LNCAP (cell line): ENCODE results near the gene GAPT.

Source experiments
- CTCF ChIP-seq: fragments of 450-650 bp; IDR thresholded peaks from 2 replicates; pipeline ENCODE4 v1.5.1; 2017; ENCODE audit warnings: mild to moderate bottlenecking

GAPT gene

GRCh38 chr5:58486290-58486689, 4.9 kb upstream of the GAPT start:
- TF ChIP-seq CTCF: no peak

GRCh38 chr5:58490402-58491050, 709 bp upstream of the GAPT start:
- TF ChIP-seq CTCF: no peak

GRCh38 chr5:58493141-58493540, 1.9 kb downstream of the GAPT start:
- TF ChIP-seq CTCF: no peak

- peak; percentile 46; the same call in 1 of the 2 replicates for TF ChIP-seq CTCF
Observed at GRCh38 chr5:58496488-58496887, 5.3 kb downstream of the GAPT start.

- TF ChIP-seq CTCF: no peak
Observed at GRCh38 chr5:58497386-58497785, 6.2 kb downstream of the GAPT start.

- no peak for TF ChIP-seq CTCF
Observed at GRCh38 chr5:58497921-58498320, 6.7 kb downstream of the GAPT start.

- peak; percentile 93 for TF ChIP-seq CTCF
Observed at GRCh38 chr5:58498340-58498942, 7.2 kb downstream of the GAPT start.
